H9 (cell line): ENCODE measurements around the gene DCDC2. TPM values are rescaled to one million over a fixed set of nuclear protein-coding genes. Genes with fewer than 3 reads are reported as not detected.

Experiments
- DNase-seq: peaks from one replicate; pipeline ENCODE4 v3.0.0-alpha.2; 2017
- H2AFZ ChIP-seq: one replicate; pipeline ENCODE4 v1.6.1; 2013; ENCODE audit warnings: mild to moderate bottlenecking, low read length, control low read depth, moderate library complexity
- H2AK5ac ChIP-seq: 2 replicates; pipeline ENCODE4 v1.6.1; 2013; ENCODE audit warnings: low read length, control low read depth, mixed read lengths; ENCODE audit not compliant: insufficient read length
- H2BK120ac ChIP-seq: one replicate; pipeline ENCODE4 v1.6.1; 2013; ENCODE audit warnings: low read depth, mild to moderate bottlenecking, low read length, control low read depth, inconsistent platforms; ENCODE audit not compliant: poor library complexity, severe bottlenecking
- H2BK12ac ChIP-seq: 2 replicates; pipeline ENCODE4 v1.6.1; 2013; ENCODE audit warnings: low read length, control low read depth, mixed read lengths, low read depth; ENCODE audit not compliant: insufficient read length
- H2BK15ac ChIP-seq: 2 replicates; pipeline ENCODE4 v1.6.1; 2013; ENCODE audit warnings: low read depth, low read length, control low read depth
- H2BK20ac ChIP-seq: one replicate; pipeline ENCODE4 v1.6.1; 2013; ENCODE audit warnings: low read depth, mild to moderate bottlenecking, low read length, control low read depth, inconsistent platforms; ENCODE audit not compliant: poor library complexity, severe bottlenecking
- H2BK5ac ChIP-seq: 2 replicates; pipeline ENCODE4 v1.6.1; 2013; ENCODE audit warnings: low read length, control low read depth, mixed read lengths; ENCODE audit not compliant: insufficient read length
- H3K14ac ChIP-seq: 2 replicates; pipeline ENCODE4 v1.6.1; 2013; ENCODE audit warnings: low read length, control low read depth; ENCODE audit not compliant: insufficient read depth
- H3K18ac ChIP-seq: 2 replicates; pipeline ENCODE4 v1.6.1; 2013; ENCODE audit warnings: low read depth, mild to moderate bottlenecking, mixed read lengths, low read length, control low read depth; ENCODE audit not compliant: insufficient read length
- H3K23ac ChIP-seq: 2 replicates; pipeline ENCODE4 v1.6.1; 2013; ENCODE audit warnings: low read length, control low read depth, mixed read lengths, low read depth; ENCODE audit not compliant: insufficient read length
- H3K23me2 ChIP-seq: 2 replicates; pipeline ENCODE4 v1.6.1; 2013; ENCODE audit warnings: low read depth, mild to moderate bottlenecking, mixed read lengths, low read length, control low read depth; ENCODE audit not compliant: insufficient read length, poor library complexity, severe bottlenecking
- H3K27ac ChIP-seq: 2 replicates; pipeline ENCODE4 v1.5.1; 2013; ENCODE audit warnings: low read length, control low read depth, mixed read lengths, low read depth; ENCODE audit not compliant: insufficient read length
- H3K27me3 ChIP-seq: 2 replicates; pipeline ENCODE4 v1.6.1; 2013; ENCODE audit warnings: low read length, control low read depth, inconsistent platforms; ENCODE audit not compliant: insufficient read depth
- H3K4ac ChIP-seq: 2 replicates; pipeline ENCODE4 v1.6.1; 2013; ENCODE audit warnings: low read depth, mild to moderate bottlenecking, control low read depth, inconsistent platforms, low read length, moderate library complexity
- H3K4me1 ChIP-seq: 2 replicates; pipeline ENCODE4 v1.6.1; 2013; ENCODE audit warnings: low read length, control low read depth, inconsistent platforms; ENCODE audit not compliant: insufficient read depth
- H3K4me2 ChIP-seq: 2 replicates; pipeline ENCODE4 v1.6.1; 2013; ENCODE audit warnings: low read length, control low read depth, mixed read lengths; ENCODE audit not compliant: insufficient read length, insufficient read depth
- H3K56ac ChIP-seq: 2 replicates; pipeline ENCODE4 v1.6.1; 2013; ENCODE audit warnings: low read depth, mild to moderate bottlenecking, mixed read lengths, low read length, control low read depth; ENCODE audit not compliant: insufficient read length
- H3K79me1 ChIP-seq: 2 replicates; pipeline ENCODE4 v1.6.1; 2013; ENCODE audit warnings: low read depth, mild to moderate bottlenecking, moderate library complexity, low read length, control low read depth, inconsistent platforms; ENCODE audit not compliant: insufficient read depth, poor library complexity, severe bottlenecking
- H3K79me2 ChIP-seq: 2 replicates; pipeline ENCODE4 v1.6.1; 2013; ENCODE audit warnings: low read length, control low read depth, inconsistent platforms; ENCODE audit not compliant: insufficient read depth
- H3K9ac ChIP-seq: 2 replicates; pipeline ENCODE4 v1.6.1; 2013; ENCODE audit warnings: low read length, control low read depth, mixed read lengths; ENCODE audit not compliant: insufficient read length; ENCODE audit errors: extremely low read depth
- H3K9me3 ChIP-seq: one replicate; pipeline ENCODE4 v1.6.1; 2013; ENCODE audit warnings: low read depth, low read length, inconsistent platforms; ENCODE audit not compliant: control insufficient read depth
- H3T11ph ChIP-seq: one replicate; pipeline ENCODE4 v1.6.1; 2013; ENCODE audit warnings: mild to moderate bottlenecking, low read length, control low read depth, inconsistent platforms
- H4K20me1 ChIP-seq: one replicate; pipeline ENCODE4 v1.6.1; 2013; ENCODE audit not compliant: control insufficient read depth, insufficient read length, insufficient read depth
- H4K5ac ChIP-seq: 2 replicates; pipeline ENCODE4 v1.6.1; 2013; ENCODE audit warnings: low read depth, mild to moderate bottlenecking, mixed read lengths, low read length, control low read depth; ENCODE audit not compliant: insufficient read length
- H4K8ac ChIP-seq: replicated peaks from 2 replicates; pipeline ENCODE4 v1.6.1; 2013; ENCODE audit warnings: low read length, control low read depth, mixed read lengths, low read depth; ENCODE audit not compliant: insufficient read length
- H4K91ac ChIP-seq: 2 replicates; pipeline ENCODE4 v1.6.1; 2013; ENCODE audit warnings: low read depth, mild to moderate bottlenecking, moderate library complexity, mixed read lengths, low read length, control low read depth; ENCODE audit not compliant: insufficient read length
- H3K27ac Mint-ChIP-seq, 3 experiments: 2 replicates in 2 of 3; 3 replicates in 1 of 3; pipeline ENCODE4 v1.8.0; 2020 to 2021; ENCODE audit warnings: mixed read lengths in 3 of 3, mild to moderate bottlenecking in 1 of 3, moderate library complexity in 1 of 3
- H3K27me3 Mint-ChIP-seq: 2 replicates; pipeline ENCODE4 v1.8.0; 2021; ENCODE audit warnings: low read depth, mild to moderate bottlenecking, moderate library complexity, mixed read lengths
- H3K36me3 Mint-ChIP-seq, 3 experiments: 2 replicates in 2 of 3; 3 replicates in 1 of 3; pipeline ENCODE4 v1.8.0; 2020 to 2021; ENCODE audit warnings: low read depth in 3 of 3, mixed read lengths in 3 of 3; ENCODE audit not compliant: insufficient read depth in 1 of 3
- H3K4me1 Mint-ChIP-seq, 2 experiments: 2 replicates each; pipeline ENCODE4 v1.8.0; 2020; ENCODE audit warnings: mixed read lengths in 2 of 2
- H3K4me3 Mint-ChIP-seq, 2 experiments: 2 replicates in 1 of 2; 3 replicates in 1 of 2; pipeline ENCODE4 v1.8.0; 2020 to 2021; ENCODE audit warnings: mild to moderate bottlenecking in 2 of 2, mixed read lengths in 2 of 2, moderate library complexity in 1 of 2
- H3K9me3 Mint-ChIP-seq, 2 experiments: 2 replicates in 1 of 2; 3 replicates in 1 of 2; pipeline ENCODE4 v1.8.0; 2020; ENCODE audit warnings: mild to moderate bottlenecking in 2 of 2, mixed read lengths in 2 of 2, moderate library complexity in 1 of 2
- WGBS: extraction: QIAGEN DNeasy Blood & Tissue Kit; methylation state at CpG from one replicate; pipeline ENCODE4 v1.1.7; 2013; ENCODE audit warnings: missing lambda C conversion rate, low lambda C conversion rate, mixed read lengths; ENCODE audit not compliant: insufficient read length; ENCODE audit errors: extremely low coverage; 5-methylcytosine and 5-hydroxymethylcytosine counted together
- total RNA-seq: library from RNA; stranded (reverse); gene quantifications from 2 replicates; pipeline ENCODE4 v1.2.1, GENCODE V29; 2021
- TF ChIP-seq, protein P1 (sequence below): fragments of 200-600 bp; sonication (generic); conservative IDR thresholded peaks from 3 replicates; pipeline ENCODE4 v1.8.0; 2021; ENCODE audit warnings: antibody characterized with exemption, mild to moderate bottlenecking

The DCDC2 gene
- total RNA-seq, 1 experiment from 2014 or later, result 0.59 TPM

DNA sequence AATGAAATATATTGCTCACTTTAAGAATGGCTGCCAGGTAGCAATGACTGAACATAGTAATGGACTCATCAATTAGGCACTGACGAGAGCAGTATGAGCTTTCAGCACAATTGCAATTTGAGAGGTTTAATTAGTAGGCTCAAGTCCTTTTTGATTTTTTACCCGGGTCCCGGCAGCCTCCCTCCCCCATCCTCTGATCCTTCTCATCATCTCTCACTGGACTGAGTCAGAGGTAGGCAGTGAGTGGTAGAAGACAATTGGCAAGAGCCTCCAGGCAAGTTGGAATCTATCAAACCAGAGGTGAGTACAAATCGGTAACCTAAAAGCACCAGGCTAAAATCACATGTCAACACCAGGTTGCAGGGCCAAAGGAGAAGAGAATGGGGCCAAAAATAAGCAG, 107.9 kb downstream of the DCDC2 start:
- peaks cover 6% of the 10 kb centered on the region; the same call in 1 of the 2 replicates for H3K4me1 ChIP-seq
- no peak overlapping the region for H2AK5ac ChIP-seq
- H3K23ac ChIP-seq, result no peak overlapping the region
- H3K4me1 Mint-ChIP-seq, result peaks cover 44% of the 10 kb centered on the region in 2 experiments
- no peak overlapping the region for H2BK15ac ChIP-seq
- H3K36me3 Mint-ChIP-seq, result peaks cover 2 to 10% (median 6%) of the 10 kb centered on the region in 3 experiments; a peak in 5 of 7 replicates
- H3K9me3 ChIP-seq, result no peaks in the 10 kb centered on the region
- H3K4ac ChIP-seq, result no peak overlapping the region
- no peak overlapping the region for H4K91ac ChIP-seq
- no peaks in the 10 kb centered on the region for H3K23me2 ChIP-seq
- H4K20me1 ChIP-seq, result no peaks in the 10 kb centered on the region
- H4K5ac ChIP-seq, result no peak overlapping the region
- H3K27ac Mint-ChIP-seq, result no peak overlapping the region
- no peak overlapping the region for H3K18ac ChIP-seq
- H3K9ac ChIP-seq, result no peak overlapping the region
- TF ChIP-seq, protein P1, sequence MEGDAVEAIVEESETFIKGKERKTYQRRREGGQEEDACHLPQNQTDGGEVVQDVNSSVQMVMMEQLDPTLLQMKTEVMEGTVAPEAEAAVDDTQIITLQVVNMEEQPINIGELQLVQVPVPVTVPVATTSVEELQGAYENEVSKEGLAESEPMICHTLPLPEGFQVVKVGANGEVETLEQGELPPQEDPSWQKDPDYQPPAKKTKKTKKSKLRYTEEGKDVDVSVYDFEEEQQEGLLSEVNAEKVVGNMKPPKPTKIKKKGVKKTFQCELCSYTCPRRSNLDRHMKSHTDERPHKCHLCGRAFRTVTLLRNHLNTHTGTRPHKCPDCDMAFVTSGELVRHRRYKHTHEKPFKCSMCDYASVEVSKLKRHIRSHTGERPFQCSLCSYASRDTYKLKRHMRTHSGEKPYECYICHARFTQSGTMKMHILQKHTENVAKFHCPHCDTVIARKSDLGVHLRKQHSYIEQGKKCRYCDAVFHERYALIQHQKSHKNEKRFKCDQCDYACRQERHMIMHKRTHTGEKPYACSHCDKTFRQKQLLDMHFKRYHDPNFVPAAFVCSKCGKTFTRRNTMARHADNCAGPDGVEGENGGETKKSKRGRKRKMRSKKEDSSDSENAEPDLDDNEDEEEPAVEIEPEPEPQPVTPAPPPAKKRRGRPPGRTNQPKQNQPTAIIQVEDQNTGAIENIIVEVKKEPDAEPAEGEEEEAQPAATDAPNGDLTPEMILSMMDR, result no peak
- no peak overlapping the region for H3K4me2 ChIP-seq
- H4K8ac ChIP-seq, result no peak overlapping the region
- H3K27me3 Mint-ChIP-seq, result no peaks in the 10 kb centered on the region
- no peak overlapping the region for H2BK5ac ChIP-seq
- no peak overlapping the region for H2BK20ac ChIP-seq
- H3K27me3 ChIP-seq, result no peaks in the 10 kb centered on the region
- no peak overlapping the region for H3K56ac ChIP-seq
- H2AFZ ChIP-seq, result no peak overlapping the region
- H3K27ac ChIP-seq, result no peak overlapping the region
- no peaks in the 10 kb centered on the region for H3K79me1 ChIP-seq
- peaks cover 9 to 11% of the 10 kb centered on the region in 2 experiments for H3K9me3 Mint-ChIP-seq
- H2BK12ac ChIP-seq, result no peak overlapping the region
- no peaks in the 10 kb centered on the region for H3K79me2 ChIP-seq
- WGBS, result no CpG with 5 or more reads among the region's 4 CpGs
- no peak overlapping the region for H3T11ph ChIP-seq
- no peak for DNase-seq
- no peak overlapping the region for H2BK120ac ChIP-seq
- H3K14ac ChIP-seq, result no peak overlapping the region
- no peak overlapping the region for H3K4me3 Mint-ChIP-seq
